SU-DHL-6 (cell line): ENCODE data around the gene KLHL7.

Experiments used
- H2AFZ ChIP-seq: fragments of 200-600 bp; sonication (generic); 2 replicates; pipeline ENCODE4 v1.6.1; 2014; ENCODE audit warnings: low read depth, mild to moderate bottlenecking, moderate library complexity, mixed read lengths, antibody characterized with exemption, low read length; ENCODE audit not compliant: severe bottlenecking
- H3F3A ChIP-seq: fragments of 200-600 bp; shearing (Covaris generic); 2 replicates; pipeline ENCODE4 v1.6.0; 2016; ENCODE audit warnings: antibody characterized with exemption, mild to moderate bottlenecking; ENCODE audit not compliant: insufficient read depth
- H3K27ac ChIP-seq: fragments of 200-600 bp; sonication (generic); 2 replicates; pipeline ENCODE4 v1.5.1; 2016; ENCODE audit warnings: low read depth, mild to moderate bottlenecking, low read length, moderate library complexity, mixed read lengths
- H3K27me3 ChIP-seq: fragments of 200-600 bp; sonication (generic), shearing (Covaris generic); 2 replicates; pipeline ENCODE4 v1.6.0; 2014; ENCODE audit warnings: mild to moderate bottlenecking, low read length
- H3K36me3 ChIP-seq: fragments of 200-600 bp; sonication (generic); 2 replicates; pipeline ENCODE4 v1.6.1; 2014; ENCODE audit warnings: mild to moderate bottlenecking, low read length, mixed read lengths
- H3K4me2 ChIP-seq: fragments of 300-600, 200-600 bp; shearing (Covaris generic), sonication (generic); 2 replicates; pipeline ENCODE4 v1.6.0; 2014; ENCODE audit warnings: low read length, low read depth, mild to moderate bottlenecking; ENCODE audit not compliant: poor library complexity, severe bottlenecking
- H3K4me3 ChIP-seq: fragments of 200-600 bp; sonication (generic); 2 replicates; pipeline ENCODE4 v1.5.1; 2014; ENCODE audit warnings: antibody characterized with exemption, low read length, mild to moderate bottlenecking, mixed read lengths; ENCODE audit not compliant: insufficient read depth, poor library complexity, severe bottlenecking
- H3K79me2 ChIP-seq: fragments of 200-600 bp; sonication (generic); 2 replicates; pipeline ENCODE4 v1.6.1; 2014; ENCODE audit warnings: mild to moderate bottlenecking, low read length, moderate library complexity; ENCODE audit not compliant: insufficient read depth
- H3K9ac ChIP-seq: fragments of 200-600 bp; sonication (generic); 2 replicates; pipeline ENCODE4 v1.7.0; 2014; ENCODE audit warnings: mild to moderate bottlenecking, low read length
- H3K9me2 ChIP-seq: fragments of 200-600 bp; sonication (generic); replicated peaks from 2 replicates; pipeline ENCODE4 v1.6.1; 2014; ENCODE audit warnings: low read length; ENCODE audit not compliant: insufficient read depth
- H3K9me3 ChIP-seq: fragments of 200-600 bp; sonication (generic); 2 replicates; pipeline ENCODE4 v1.6.1; 2014; ENCODE audit warnings: low read length, mixed read lengths; ENCODE audit not compliant: insufficient read depth
- H4K20me1 ChIP-seq: fragments of 200-600 bp; sonication (generic); 2 replicates; pipeline ENCODE4 v1.6.1; 2014; ENCODE audit warnings: low read depth, mild to moderate bottlenecking, antibody characterized with exemption, low read length, moderate library complexity, mixed read lengths
- EZH2phosphoT487 ChIP-seq: fragments of 200-600 bp; sonication (generic), shearing (Covaris generic); conservative IDR thresholded peaks from 2 replicates; pipeline ENCODE4 v1.6.1; 2018; ENCODE audit warnings: mild to moderate bottlenecking, antibody characterized with exemption, low read length, moderate library complexity, mixed read lengths
- TF ChIP-seq, protein P1 (sequence below): fragments of 200-600 bp; sonication (generic); IDR thresholded peaks from one replicate; pipeline ENCODE4 v1.5.1; 2017; ENCODE audit warnings: antibody characterized with exemption, mild to moderate bottlenecking, low read length, moderate library complexity; ENCODE audit not compliant: insufficient read depth, poor library complexity, severe bottlenecking

The KLHL7 gene

GRCh38 chr7:23093111-23093510 is 12.5 kb upstream of the KLHL7 start:
- Histone ChIP-seq H3K9ac (no peak overlapping the region), H3K27ac (no peak overlapping the region), H3K27me3 (no peaks in the 10 kb centered on the region), H3K79me2 (no peaks in the 10 kb centered on the region), H3K4me3 (no peak overlapping the region), H2AFZ (no peak overlapping the region), H4K20me1 (no peaks in the 10 kb centered on the region), H3K36me3 (no peaks in the 10 kb centered on the region), H3K9me3 (no peaks in the 10 kb centered on the region), H3K4me2 (no peak overlapping the region), H3K9me2 (no peaks in the 10 kb centered on the region), H3F3A (no peaks in the 10 kb centered on the region)
- TF ChIP-seq EZH2phosphoT487: no peak
- TF ChIP-seq, protein P1, sequence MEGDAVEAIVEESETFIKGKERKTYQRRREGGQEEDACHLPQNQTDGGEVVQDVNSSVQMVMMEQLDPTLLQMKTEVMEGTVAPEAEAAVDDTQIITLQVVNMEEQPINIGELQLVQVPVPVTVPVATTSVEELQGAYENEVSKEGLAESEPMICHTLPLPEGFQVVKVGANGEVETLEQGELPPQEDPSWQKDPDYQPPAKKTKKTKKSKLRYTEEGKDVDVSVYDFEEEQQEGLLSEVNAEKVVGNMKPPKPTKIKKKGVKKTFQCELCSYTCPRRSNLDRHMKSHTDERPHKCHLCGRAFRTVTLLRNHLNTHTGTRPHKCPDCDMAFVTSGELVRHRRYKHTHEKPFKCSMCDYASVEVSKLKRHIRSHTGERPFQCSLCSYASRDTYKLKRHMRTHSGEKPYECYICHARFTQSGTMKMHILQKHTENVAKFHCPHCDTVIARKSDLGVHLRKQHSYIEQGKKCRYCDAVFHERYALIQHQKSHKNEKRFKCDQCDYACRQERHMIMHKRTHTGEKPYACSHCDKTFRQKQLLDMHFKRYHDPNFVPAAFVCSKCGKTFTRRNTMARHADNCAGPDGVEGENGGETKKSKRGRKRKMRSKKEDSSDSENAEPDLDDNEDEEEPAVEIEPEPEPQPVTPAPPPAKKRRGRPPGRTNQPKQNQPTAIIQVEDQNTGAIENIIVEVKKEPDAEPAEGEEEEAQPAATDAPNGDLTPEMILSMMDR: no peak

DNA sequence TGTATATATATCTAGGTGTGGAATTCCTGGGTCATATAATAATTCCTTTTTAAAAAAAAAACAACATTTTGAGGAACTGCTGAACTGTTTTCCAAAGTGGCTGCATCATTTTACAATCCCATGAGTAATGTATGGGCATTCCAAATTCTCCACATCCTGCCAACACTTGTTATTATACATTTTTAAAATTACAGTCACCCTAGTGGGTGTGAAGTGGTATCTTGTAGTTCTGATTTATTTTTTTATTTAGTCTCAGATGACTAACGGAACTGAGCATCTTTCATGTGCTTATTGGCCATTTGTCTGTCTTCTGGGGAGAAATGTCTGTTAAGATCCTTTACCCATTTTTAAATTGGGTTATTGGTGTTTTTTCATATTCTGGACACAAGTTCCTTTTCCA is 12.0 kb upstream of the KLHL7 start:
- no peaks in the 10 kb centered on the region for H3K9me3 ChIP-seq
- H3K9me2 ChIP-seq: no peaks in the 10 kb centered on the region
- no peaks in the 10 kb centered on the region for H4K20me1 ChIP-seq
- H3K79me2 ChIP-seq: no peaks in the 10 kb centered on the region
- H3F3A ChIP-seq: no peaks in the 10 kb centered on the region
- H3K27ac ChIP-seq: no peak overlapping the region
- H3K9ac ChIP-seq: no peak overlapping the region
- TF ChIP-seq EZH2phosphoT487: no peak
- TF ChIP-seq, protein P1: no peak
- H2AFZ ChIP-seq: no peak overlapping the region
- no peaks in the 10 kb centered on the region for H3K27me3 ChIP-seq
- H3K4me2 ChIP-seq: no peak overlapping the region
- H3K4me3 ChIP-seq: no peak overlapping the region
- no peaks in the 10 kb centered on the region for H3K36me3 ChIP-seq

DNA sequence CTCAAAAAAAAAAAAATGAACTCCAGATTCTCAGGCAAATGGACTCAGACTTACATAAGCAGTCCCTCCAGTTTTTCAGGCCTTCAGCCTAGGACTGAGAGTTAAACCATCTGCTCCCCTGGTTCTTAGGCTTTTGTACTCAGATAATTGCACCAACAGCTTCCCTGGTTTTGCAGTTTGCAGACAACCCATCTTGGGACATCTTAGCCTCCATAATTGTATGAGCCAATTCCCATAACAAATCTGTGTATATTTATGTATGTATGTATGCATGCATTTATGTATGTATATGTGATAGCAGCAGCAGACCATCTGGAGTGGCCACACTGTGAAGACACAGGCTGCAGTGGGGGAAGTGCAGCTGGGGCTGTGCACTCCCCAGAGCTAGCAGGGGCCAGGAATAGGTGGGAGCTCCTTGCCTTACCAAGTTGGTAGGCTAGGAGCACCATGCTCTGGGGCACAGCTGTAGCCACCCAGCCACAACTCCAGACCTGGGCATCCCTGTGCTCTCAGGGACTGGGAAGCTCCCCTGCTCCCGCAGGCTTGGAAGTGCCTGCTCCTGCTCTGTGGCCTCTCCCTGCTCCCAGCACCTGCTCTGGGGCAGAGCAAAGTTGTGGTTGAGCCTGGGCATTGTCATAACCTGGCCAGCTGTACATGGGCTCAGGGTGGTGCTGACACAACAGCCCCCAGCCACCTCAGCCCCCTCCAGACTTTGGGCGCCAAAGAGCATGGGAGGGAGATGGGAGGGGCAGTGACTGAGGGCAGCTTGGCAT is 8.9 kb upstream of the KLHL7 start:
- H3K9ac ChIP-seq: no peak overlapping the region
- H3K27ac ChIP-seq: no peak overlapping the region
- no peaks in the 10 kb centered on the region for H3K9me2 ChIP-seq
- no peaks in the 10 kb centered on the region for H3F3A ChIP-seq
- H4K20me1 ChIP-seq: no peaks in the 10 kb centered on the region
- H3K4me3 ChIP-seq: no peak overlapping the region
- H3K4me2 ChIP-seq: no peak overlapping the region
- H3K9me3 ChIP-seq: no peaks in the 10 kb centered on the region
- H3K36me3 ChIP-seq: no peaks in the 10 kb centered on the region
- no peak for TF ChIP-seq EZH2phosphoT487
- TF ChIP-seq, protein P1: no peak
- H3K27me3 ChIP-seq: no peaks in the 10 kb centered on the region
- H3K79me2 ChIP-seq: no peaks in the 10 kb centered on the region
- H2AFZ ChIP-seq: no peak overlapping the region
